Neutrophil (primary cell): Measurements from ENCODE around the gene IFITM1.
"Not testable (repeated sequence)": the region's sequence is repeated elsewhere in the genome, so short reads cannot be mapped to it uniquely, and the experiment has no call there.

Experiments
- H3K27ac ChIP-seq: fragments of 200-600 bp; sonication (generic); 2 replicates; pipeline ENCODE4 v1.5.1; 2016; ENCODE audit warnings: mild to moderate bottlenecking, moderate library complexity
- H3K27me3 ChIP-seq: fragments of 200-600 bp; sonication (generic); 2 replicates; pipeline ENCODE4 v1.6.0; 2016; ENCODE audit warnings: mild to moderate bottlenecking
- H3K36me3 ChIP-seq: fragments of 200-600 bp; sonication (generic); 2 replicates; pipeline ENCODE4 v1.5.1; 2017
- H3K4me1 ChIP-seq, 2 experiments: fragments of 200-600 bp in 1 of 2; sonication (generic) in 1 of 2; 1 replicate in 1 of 2; 2 replicates in 1 of 2; pipeline versions ENCODE4 v1.5.1 to v1.6.1; 2013 to 2016; ENCODE audit warnings: low read depth in 1 of 2, low read length in 1 of 2, mild to moderate bottlenecking in 1 of 2, moderate library complexity in 1 of 2; ENCODE audit not compliant: control insufficient read depth in 1 of 2, insufficient read depth in 1 of 2
- H3K4me3 ChIP-seq, 2 experiments: fragments of 200-600 bp in 1 of 2; sonication (generic) in 1 of 2; 1 replicate in 1 of 2; 2 replicates in 1 of 2; pipeline ENCODE4 v1.5.1; 2013 to 2016; ENCODE audit warnings: low read depth in 1 of 2, low read length in 1 of 2, mild to moderate bottlenecking in 1 of 2, moderate library complexity in 1 of 2
- H3K9me3 ChIP-seq: fragments of 200-600 bp; sonication (generic); 2 replicates; pipeline ENCODE4 v1.5.1; 2016
- CTCF ChIP-seq: fragments of 200-600 bp; sonication (generic); IDR thresholded peaks from 2 replicates; pipeline ENCODE4 v1.5.1; 2016; ENCODE audit warnings: antibody characterized with exemption

Gene IFITM1

GRCh38 chr11:362642-363442, 49.0 kb downstream of the IFITM1 start:
- Histone ChIP-seq H3K9me3 (no peaks in the 10 kb centered on the region), H3K27me3 (peaks cover 45% of the 10 kb centered on the region), H3K4me3 (no peak overlapping the region), H3K4me1 (no peaks in the 10 kb centered on the region), H3K36me3 (no peaks in the 10 kb centered on the region), H3K27ac (no peak overlapping the region)
- no peak for TF ChIP-seq CTCF

GRCh38 chr11:363443-363805, 49.6 kb downstream of the IFITM1 start:
- not testable (repeated sequence) for H3K9me3 ChIP-seq, H3K36me3 ChIP-seq, H3K4me3 ChIP-seq, H3K27ac ChIP-seq, H3K4me1 ChIP-seq
- peaks cover 45% of the 10 kb centered on the region for H3K27me3 ChIP-seq

DNA sequence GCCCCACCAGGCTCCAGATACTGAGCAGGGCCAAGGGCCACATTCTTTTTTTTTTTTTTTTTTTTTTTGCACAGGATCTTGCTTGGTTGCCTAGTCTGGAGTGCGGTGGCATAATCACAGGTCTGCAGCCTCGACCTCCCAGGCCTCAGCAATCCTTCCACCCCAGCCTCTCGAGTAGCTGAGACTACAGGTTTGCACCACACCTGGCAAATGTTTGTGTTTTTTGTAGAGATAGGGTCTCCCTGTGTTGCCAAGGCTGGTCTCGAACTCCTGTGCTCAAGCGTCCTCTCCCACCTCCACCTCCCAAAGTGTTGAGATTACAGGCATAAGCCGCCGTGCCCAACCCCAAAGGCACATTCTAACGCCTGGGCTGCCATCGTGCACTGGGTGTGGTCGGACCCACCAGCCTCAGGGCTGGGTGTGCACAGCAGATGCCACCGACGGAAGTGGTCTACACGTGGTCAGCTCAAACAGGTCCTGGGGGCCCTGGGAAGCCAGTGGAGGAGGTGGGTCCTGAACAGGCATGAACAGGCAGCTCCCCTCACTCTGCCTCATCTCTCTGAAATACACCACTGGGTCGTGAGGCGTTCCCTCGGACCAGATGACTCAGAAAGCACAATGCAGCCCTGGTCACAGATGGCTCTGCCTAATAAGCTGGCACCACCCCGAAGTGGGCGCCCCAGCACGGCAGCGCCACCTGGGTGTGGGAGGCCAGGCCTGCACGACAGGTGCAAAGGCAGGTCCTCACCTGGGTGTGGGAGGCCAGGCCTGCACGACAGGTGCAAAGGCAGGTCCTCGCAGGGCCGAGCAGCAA, 50.3 kb downstream of the IFITM1 start:
- H3K4me3 ChIP-seq, result no peak overlapping the region
- no peak for TF ChIP-seq CTCF
- peaks cover 47% of the 10 kb centered on the region for H3K27me3 ChIP-seq

More for the DNA sequence above, 50.3 kb downstream of the IFITM1 start:
- Histone ChIP-seq H3K4me1 (no peaks in the 10 kb centered on the region), H3K9me3 (no peaks in the 10 kb centered on the region), H3K36me3 (no peaks in the 10 kb centered on the region), H3K27ac (no peak overlapping the region)
